ENCODE results near the gene HJURP. TPM values are rescaled to one million over a fixed set of nuclear protein-coding genes. Genes with fewer than 3 reads are reported as not detected.

HJURP gene
- polyA plus RNA-seq, 2 of the 4 experiments (the other 2 are of a cell fraction): 103 to 111 TPM

GRCh38 chr2:233821196-233821595, 33.1 kb downstream of the HJURP start:
- ATAC-seq (no peak), DNase-seq (ENCODE audit: low read depth in 1 of 2, low spot score in 1 of 2) (no peak), FAIRE-seq (no peak)
- POLR2A ChIA-PET: interaction anchor here (1.2 kb wide), 1 partner anchor 248 kb away, joined by 11 read pairs; no protein-coding TSS in a partner anchor
- Histone ChIP-seq H3K4me3 (no peak overlapping the region), H3K9me3 (0 out of 3 replicates have a peak, but pooled peaks cover 1% of the 10 kb centered on the region), H3K4me2 (no peak overlapping the region), H3K27ac (peak overlapping the region in 1 of 2 experiments; percentile 81; a peak in 3 of 6 replicates), H3K4me1 (peaks cover 33% of the 10 kb centered on the region)
- TF ChIP-seq RFX5 (IDR thresholded peaks at IDR 0.05) (no peak), CBX8 (IDR thresholded peaks at IDR 0.05) (no peak), ZNF302 (CRISPR knock-in tag; IDR thresholded peaks at IDR 0.05) (no peak)
- CTCF ChIA-PET: interaction anchor here (0.6 to 1.9 kb wide), 5 partner anchors 12 to 110 kb away, joined by 3 to 12 read pairs (median 3); no protein-coding TSS in a partner anchor
- 94% methylated on average over 3 of the region's 3 CpGs for WGBS (ENCODE audit: missing lambda C conversion rate)

GRCh38 chr2:233820774-233821105, 33.6 kb downstream of the HJURP start:
- TF ChIP-seq REST (IDR thresholded peaks at IDR 0.05): no peak
- no peak for TF ChIP-seq KDM5A (IDR thresholded peaks at IDR 0.05)
- no peak for TF ChIP-seq FOSB (CRISPR knock-in tag; IDR thresholded peaks at IDR 0.05)
- TF ChIP-seq HMGXB4 (CRISPR knock-in tag; IDR thresholded peaks at IDR 0.05; ENCODE audit: borderline replicate concordance): no peak
- no peak for TF ChIP-seq BHLHE40 (IDR thresholded peaks at IDR 0.05; ENCODE audit: low read depth, low read length)
- no peak for TF ChIP-seq ESRRA (IDR thresholded peaks at IDR 0.05; ENCODE audit: borderline replicate concordance, low read length)
- no peak for TF ChIP-seq NR3C1 (IDR thresholded peaks at IDR 0.05)
- TF ChIP-seq FOSL2 (IDR thresholded peaks at IDR 0.05): no peak
- no peak for TF ChIP-seq FOSL2 (CRISPR knock-in tag; IDR thresholded peaks at IDR 0.05)
- TF ChIP-seq HDAC2 (IDR thresholded peaks at IDR 0.05): no peak
- no peak for TF ChIP-seq ZSCAN20 (CRISPR knock-in tag; IDR thresholded peaks at IDR 0.05)
- no peak for TF ChIP-seq BCL3 (IDR thresholded peaks at IDR 0.05)
- no peak for TF ChIP-seq SMC3 (IDR thresholded peaks at IDR 0.05)
- DNase-seq (ENCODE audit: low read depth in 1 of 2, low spot score in 1 of 2): no peak
- no peak for ATAC-seq
- POLR2A ChIA-PET: interaction anchor here (1.2 kb wide), 1 partner anchor 248 kb away, joined by 11 read pairs; no protein-coding TSS in a partner anchor
- 83% methylated on average over 4 of the region's 6 CpGs for WGBS (ENCODE audit: missing lambda C conversion rate)
- no peaks in the 10 kb centered on the region for H3K9me3 ChIP-seq
- no peak overlapping the region for H3K4me2 ChIP-seq
- CTCF ChIA-PET: interaction anchor here (0.6 to 1.9 kb wide), 5 partner anchors 12 to 109 kb away, joined by 3 to 12 read pairs (median 3); no protein-coding TSS in a partner anchor
- FAIRE-seq: no peak
- peaks cover 36% of the 10 kb centered on the region for H3K4me1 ChIP-seq
- H3K27ac ChIP-seq: peak overlapping the region; percentile 28 to 81; a peak in 3 of 6 replicates
- H3K4me3 ChIP-seq: no peak overlapping the region
